Measurements from ENCODE around the gene MT1E.
A peak's percentile ranks its signal among the peaks of the same experiment; 100 is the strongest.
"Not testable (repeated sequence)": the region's sequence is repeated elsewhere in the genome, so short reads cannot be mapped to it uniquely, and the experiment has no call there.

The MT1E gene

GRCh38 chr16:56645838-56646237, 20.3 kb downstream of the MT1E start:
- no peak for DNase-seq (ENCODE audit: low read depth in 2 of 2)

GRCh38 chr16:56647641-56648431, 22.3 kb downstream of the MT1E start:
- no peak for DNase-seq (ENCODE audit: low read depth in 2 of 2)

- DNase-seq (ENCODE audit: low read depth in 2 of 2), result no peak
Measured at GRCh38 chr16:56649271-56649670, 23.7 kb downstream of the MT1E start.

- no peak for DNase-seq (ENCODE audit: low read depth in 2 of 2)
Measured at GRCh38 chr16:56649820-56650219, 24.2 kb downstream of the MT1E start.

GRCh38 chr16:56651586-56651985, 26.0 kb downstream of the MT1E start, which contains the start of gene MT1B:
MT1B (plus strand) TSS chr16:56651886; CDS start chr16:56651954, 68 bp downstream.
- no peak for DNase-seq (ENCODE audit: low read depth in 2 of 2)

GRCh38 chr16:56652600-56652999, 27.0 kb downstream of the MT1E start:
- DNase-seq (ENCODE audit: low read depth in 2 of 2), result no peak

- no peak for DNase-seq (ENCODE audit: low read depth in 2 of 2)
Measured at GRCh38 chr16:56653218-56653617, 27.6 kb downstream of the MT1E start.

- DNase-seq (ENCODE audit: low read depth in 2 of 2), result peak; percentile 55 to 73
Measured at GRCh38 chr16:56657555-56658326, 32.2 kb downstream of the MT1E start, which contains the start of gene MT1F. MT1F (plus strand) TSS chr16:56657959; CDS start chr16:56658059, 100 bp downstream.

- no peak for DNase-seq (ENCODE audit: low read depth in 2 of 2)
Measured at GRCh38 chr16:56658327-56658875, 32.8 kb downstream of the MT1E start.

- no peak for DNase-seq (ENCODE audit: low read depth in 2 of 2)
Measured at GRCh38 chr16:56662357-56663354, 37.1 kb downstream of the MT1E start.

GRCh38 chr16:56664506-56664905, 38.9 kb downstream of the MT1E start:
- no peak for DNase-seq (ENCODE audit: low read depth in 2 of 2)

- DNase-seq (ENCODE audit: low read depth in 2 of 2), result not testable (repeated sequence)
Measured at GRCh38 chr16:56665286-56666261, 40.0 kb downstream of the MT1E start.

- no peak for DNase-seq (ENCODE audit: low read depth in 2 of 2)
Measured at GRCh38 chr16:56667581-56668571, 42.3 kb downstream of the MT1E start, which contains the start of gene MT1G. MT1G (minus strand) TSS chr16:56668065; CDS start chr16:56667993, 72 bp downstream.

GRCh38 chr16:56669005-56669839, 43.6 kb downstream of the MT1E start, which contains the start of gene MT1H:
MT1H (plus strand) TSS chr16:56669814; CDS start chr16:56669885, 71 bp downstream.
- no peak for DNase-seq (ENCODE audit: low read depth in 2 of 2)

- DNase-seq (ENCODE audit: low read depth in 2 of 2), result no peak
Measured at GRCh38 chr16:56669840-56670619, 44.4 kb downstream of the MT1E start.

GRCh38 chr16:56670620-56670934, 45.0 kb downstream of the MT1E start:
- DNase-seq (ENCODE audit: low read depth in 2 of 2), result no peak

GRCh38 chr16:56671691-56672090, 46.1 kb downstream of the MT1E start:
- DNase-seq (ENCODE audit: low read depth in 2 of 2), result not testable (repeated sequence)
